GM12801 (cell line): ENCODE data around the gene SYT17.

Experiments
- CTCF ChIP-seq: IDR thresholded peaks from one replicate; pipeline ENCODE4 v1.5.1; 2011; ENCODE audit warnings: control low read depth; ENCODE audit not compliant: insufficient read length; ENCODE audit errors: extremely low read depth

SYT17 gene

DNA sequence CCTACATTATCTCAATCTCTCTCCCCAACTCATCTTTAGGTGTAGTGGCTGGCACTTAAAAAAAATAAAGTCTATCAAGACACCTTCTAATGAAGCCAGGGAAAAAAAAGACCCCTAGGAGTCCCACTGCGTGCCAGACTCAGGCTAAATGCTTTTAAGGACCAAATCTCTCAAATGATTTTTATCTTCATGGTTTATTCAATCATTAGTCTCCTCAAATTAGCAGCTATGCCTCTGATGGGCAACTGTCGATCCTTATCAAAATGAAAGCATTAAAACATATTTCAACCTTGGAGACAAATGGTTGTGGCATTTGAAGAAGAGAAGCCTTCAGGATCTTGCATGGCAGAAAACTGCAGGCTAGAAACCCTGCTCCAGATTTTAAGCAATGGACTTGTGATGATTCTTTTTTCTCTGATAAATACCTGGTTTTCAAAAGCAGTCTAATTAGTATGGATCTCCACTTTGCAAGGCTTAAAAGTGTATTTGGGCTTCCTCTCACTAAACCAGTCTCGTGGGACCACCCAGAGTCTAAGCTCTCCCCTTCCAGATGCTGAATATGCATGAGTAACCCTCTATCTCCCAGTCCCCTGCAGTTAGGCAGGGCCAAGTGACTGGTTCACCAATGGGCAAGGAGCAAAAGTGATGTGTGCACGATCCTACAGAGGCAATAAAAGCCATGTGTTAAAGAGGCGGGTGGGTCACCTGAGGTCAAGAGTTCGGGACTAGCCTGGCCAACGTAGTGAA lies 39.4 kb upstream of the SYT17 start:
- TF ChIP-seq CTCF: no peak

GRCh38 chr16:19130385-19130784 lies 37.7 kb upstream of the SYT17 start:
- TF ChIP-seq CTCF: no peak

GRCh38 chr16:19130852-19131824 lies 36.9 kb upstream of the SYT17 start:
- no peak for TF ChIP-seq CTCF

- TF ChIP-seq CTCF: no peak
Measured at GRCh38 chr16:19131825-19132218, 36.2 kb upstream of the SYT17 start.

DNA sequence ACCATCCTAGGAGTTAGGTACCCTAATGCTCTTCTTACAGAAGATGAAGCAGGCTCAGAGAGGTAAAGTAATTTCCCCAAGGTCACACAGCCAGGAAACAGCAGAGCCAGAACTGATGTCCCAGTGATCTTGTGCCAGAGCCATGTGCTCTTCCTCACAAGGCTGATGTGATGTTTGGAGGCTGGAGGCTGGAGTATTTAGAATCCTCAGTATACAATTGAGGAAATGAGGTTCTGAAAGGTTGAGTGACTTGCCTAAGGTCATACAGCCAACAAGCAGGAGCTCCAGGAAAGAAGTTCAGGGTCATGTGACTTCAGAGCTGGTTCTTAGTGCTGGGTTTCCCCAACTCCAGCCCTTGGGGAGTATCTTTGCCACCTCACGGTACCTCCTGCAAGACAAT lies 35.8 kb upstream of the SYT17 start:
- no peak for TF ChIP-seq CTCF

- no peak for TF ChIP-seq CTCF
Measured at GRCh38 chr16:19132898-19133297, 35.1 kb upstream of the SYT17 start.

DNA sequence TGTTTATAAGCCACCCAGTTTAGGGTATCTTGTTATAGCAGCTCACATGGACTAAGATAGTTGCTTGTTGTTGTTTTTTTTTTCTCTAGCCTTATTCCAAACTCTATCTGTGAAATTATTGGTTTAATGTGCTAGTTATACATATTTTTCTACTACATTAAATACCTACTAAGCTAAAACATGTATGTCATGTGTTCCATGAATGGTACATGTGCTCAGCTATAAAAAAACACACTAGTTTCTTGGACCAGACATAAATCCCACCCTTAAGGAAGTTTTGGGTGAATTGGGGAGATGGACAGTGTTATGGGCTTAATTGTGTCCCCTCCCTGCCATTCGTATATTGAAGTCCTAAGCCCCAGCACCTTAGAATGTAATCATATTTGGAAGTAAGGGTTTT lies 34.4 kb upstream of the SYT17 start:
- no peak for TF ChIP-seq CTCF
